K562 (cell line): ENCODE results near the gene GLT1D1. TPM values are rescaled to one million over a fixed set of nuclear protein-coding genes. Genes with fewer than 3 reads are reported as not detected.

Source experiments
- CTCFL ChIP-seq: IDR thresholded peaks from 2 replicates; pipeline ENCODE4 v1.6.1; 2011; ENCODE audit warnings: borderline replicate concordance, low read depth, mild to moderate bottlenecking, moderate library complexity, low read length; ENCODE audit not compliant: insufficient read depth, poor library complexity, severe bottlenecking
- MTA3 ChIP-seq: fragments of 450-650 bp; formaldehyde crosslinking; IDR thresholded peaks from 2 replicates; pipeline ENCODE4 v1.6.1; 2017; ENCODE audit warnings: mild to moderate bottlenecking, borderline replicate concordance
- OTX1 ChIP-seq: fragments of 450-650 bp; formaldehyde crosslinking; IDR thresholded peaks from 2 replicates; pipeline ENCODE4 v1.4.0; 2022; ENCODE audit warnings: mild to moderate bottlenecking
- RAD21 ChIP-seq, 2 experiments: fragments of 250-450 bp in 1 of 2; fragments of 450-650 bp in 1 of 2; sonication (Bioruptor Pico) in 1 of 2; formaldehyde crosslinking in 1 of 2; IDR thresholded peaks in 1 of 2; conservative IDR thresholded peaks in 1 of 2; 2 replicates each; pipeline versions ENCODE4 v1.4.0 to v1.8.0; 2020 to 2022; ENCODE audit warnings: mild to moderate bottlenecking in 2 of 2, moderate library complexity in 1 of 2
- RBM17 ChIP-seq: fragments of 200-400 bp; formaldehyde crosslinking; IDR thresholded peaks from 2 replicates; pipeline ENCODE4 v1.6.1; 2017; ENCODE audit warnings: low read depth, mild to moderate bottlenecking, low read length, borderline replicate concordance
- ZFX ChIP-seq: sonication (generic); formaldehyde crosslinking; IDR thresholded peaks from 2 replicates; pipeline ENCODE4 v1.8.0; 2022; ENCODE audit warnings: mild to moderate bottlenecking, missing genetic modification reagents, moderate library complexity
- polyA plus RNA-seq, 8 experiments: library from polyadenylated mRNA; depleted of rRNA in 4 of 8; stranded (reverse) in 5 of 8; unstranded in 3 of 8; fragments of >200 nt; fragmentation: Nextera tagmentation in 2 of 8; fragmentation: Illumina TruSeq in 1 of 8; extraction: Ambion mirVana in 2 of 8; extraction: Trizol in 1 of 8; gene quantifications; 2 replicates each; pipeline versions ENCODE4 v1.2.1 to v1.2.3, GENCODE V29; 2011 to 2014; ENCODE audit warnings: inconsistent platforms in 1 of 8, missing spikeins in 1 of 8
- total RNA-seq, 7 experiments: library from RNA; depleted of rRNA in 6 of 7; stranded (reverse); fragments of >200 nt in 6 of 7; fragmentation: Illumina TruSeq in 2 of 7; extraction: Trizol in 2 of 7; gene quantifications; 2 replicates each; pipeline versions ENCODE4 v1.2.1 to v1.2.3, GENCODE V29; 2011 to 2021; ENCODE audit warnings: low replicate concordance in 1 of 7
- TF ChIP-seq, protein P1 (sequence below), 2 experiments: fragments of 450-650 bp; formaldehyde crosslinking in 1 of 2; IDR thresholded peaks; 2 replicates each; pipeline versions ENCODE4 v1.4.0 to v1.6.1; 2014 to 2020; ENCODE audit warnings: mild to moderate bottlenecking in 2 of 2, borderline replicate concordance in 1 of 2, low read depth in 1 of 2
- TF ChIP-seq, protein P2 (sequence below): fragments of 450-650 bp; IDR thresholded peaks from 2 replicates; pipeline ENCODE4 v1.6.1; 2016
- TF ChIP-seq, protein P3 (sequence below): sonication (generic); formaldehyde crosslinking; IDR thresholded peaks from 2 replicates; pipeline ENCODE4 v1.8.1; 2023; ENCODE audit warnings: mild to moderate bottlenecking, missing genetic modification reagents

Gene GLT1D1
- total and polyA plus RNA-seq, 9 of the 15 experiments (the other 6 are each of a cell fraction or from before 2014, with no cell fraction given) = 0.04 TPM; not detected in 8

DNA sequence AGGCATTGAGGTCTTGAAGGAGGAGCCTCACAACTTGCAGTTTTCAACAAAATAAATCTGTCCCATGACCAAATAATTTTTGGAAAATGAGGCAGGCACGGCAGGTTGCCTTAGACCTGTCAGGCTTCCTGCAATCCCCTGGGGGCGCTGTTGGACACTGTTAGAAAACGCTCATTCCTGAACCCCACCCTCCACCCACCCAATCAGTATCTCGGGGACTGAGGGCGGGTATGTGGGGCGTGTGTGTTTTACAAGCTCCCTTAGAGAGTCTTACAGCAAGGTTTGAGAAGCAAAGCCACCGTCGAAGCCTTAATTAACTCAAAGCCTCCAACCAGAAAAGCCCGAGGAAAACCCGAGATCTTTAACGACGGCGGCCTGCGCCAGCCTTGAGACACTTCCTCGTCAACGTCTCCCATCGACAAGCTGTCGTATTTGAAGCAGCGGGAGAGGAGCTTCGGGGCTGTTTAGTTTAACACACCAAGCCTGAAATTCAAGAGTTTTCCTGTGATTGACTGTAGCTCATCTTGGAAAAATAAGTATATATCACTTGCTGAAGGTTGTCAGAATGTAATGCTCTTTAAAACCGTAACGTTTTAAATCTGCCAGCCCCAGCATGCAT is 123.0 kb downstream of the GLT1D1 start (continued):
- TF ChIP-seq, protein P1, sequence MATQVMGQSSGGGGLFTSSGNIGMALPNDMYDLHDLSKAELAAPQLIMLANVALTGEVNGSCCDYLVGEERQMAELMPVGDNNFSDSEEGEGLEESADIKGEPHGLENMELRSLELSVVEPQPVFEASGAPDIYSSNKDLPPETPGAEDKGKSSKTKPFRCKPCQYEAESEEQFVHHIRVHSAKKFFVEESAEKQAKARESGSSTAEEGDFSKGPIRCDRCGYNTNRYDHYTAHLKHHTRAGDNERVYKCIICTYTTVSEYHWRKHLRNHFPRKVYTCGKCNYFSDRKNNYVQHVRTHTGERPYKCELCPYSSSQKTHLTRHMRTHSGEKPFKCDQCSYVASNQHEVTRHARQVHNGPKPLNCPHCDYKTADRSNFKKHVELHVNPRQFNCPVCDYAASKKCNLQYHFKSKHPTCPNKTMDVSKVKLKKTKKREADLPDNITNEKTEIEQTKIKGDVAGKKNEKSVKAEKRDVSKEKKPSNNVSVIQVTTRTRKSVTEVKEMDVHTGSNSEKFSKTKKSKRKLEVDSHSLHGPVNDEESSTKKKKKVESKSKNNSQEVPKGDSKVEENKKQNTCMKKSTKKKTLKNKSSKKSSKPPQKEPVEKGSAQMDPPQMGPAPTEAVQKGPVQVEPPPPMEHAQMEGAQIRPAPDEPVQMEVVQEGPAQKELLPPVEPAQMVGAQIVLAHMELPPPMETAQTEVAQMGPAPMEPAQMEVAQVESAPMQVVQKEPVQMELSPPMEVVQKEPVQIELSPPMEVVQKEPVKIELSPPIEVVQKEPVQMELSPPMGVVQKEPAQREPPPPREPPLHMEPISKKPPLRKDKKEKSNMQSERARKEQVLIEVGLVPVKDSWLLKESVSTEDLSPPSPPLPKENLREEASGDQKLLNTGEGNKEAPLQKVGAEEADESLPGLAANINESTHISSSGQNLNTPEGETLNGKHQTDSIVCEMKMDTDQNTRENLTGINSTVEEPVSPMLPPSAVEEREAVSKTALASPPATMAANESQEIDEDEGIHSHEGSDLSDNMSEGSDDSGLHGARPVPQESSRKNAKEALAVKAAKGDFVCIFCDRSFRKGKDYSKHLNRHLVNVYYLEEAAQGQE (IDR thresholded peaks at IDR 0.05; ENCODE audit: borderline replicate concordance) = peak; percentile 28; the same call in 1 of the 2 replicates
- TF ChIP-seq, protein P1 (CRISPR knock-in tag; IDR thresholded peaks at IDR 0.05; ENCODE audit: low read depth) = no peak
- TF ChIP-seq, protein P2, sequence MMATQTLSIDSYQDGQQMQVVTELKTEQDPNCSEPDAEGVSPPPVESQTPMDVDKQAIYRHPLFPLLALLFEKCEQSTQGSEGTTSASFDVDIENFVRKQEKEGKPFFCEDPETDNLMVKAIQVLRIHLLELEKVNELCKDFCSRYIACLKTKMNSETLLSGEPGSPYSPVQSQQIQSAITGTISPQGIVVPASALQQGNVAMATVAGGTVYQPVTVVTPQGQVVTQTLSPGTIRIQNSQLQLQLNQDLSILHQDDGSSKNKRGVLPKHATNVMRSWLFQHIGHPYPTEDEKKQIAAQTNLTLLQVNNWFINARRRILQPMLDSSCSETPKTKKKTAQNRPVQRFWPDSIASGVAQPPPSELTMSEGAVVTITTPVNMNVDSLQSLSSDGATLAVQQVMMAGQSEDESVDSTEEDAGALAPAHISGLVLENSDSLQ = 0 out of 2 replicates have a peak, but pooled peaks have one; percentile 2
- TF ChIP-seq ZFX (CRISPR knock-in tag) = no peak
- no peak for TF ChIP-seq CTCFL
- no peak for TF ChIP-seq RBM17
- TF ChIP-seq OTX1 = no peak
- TF ChIP-seq, protein P3, sequence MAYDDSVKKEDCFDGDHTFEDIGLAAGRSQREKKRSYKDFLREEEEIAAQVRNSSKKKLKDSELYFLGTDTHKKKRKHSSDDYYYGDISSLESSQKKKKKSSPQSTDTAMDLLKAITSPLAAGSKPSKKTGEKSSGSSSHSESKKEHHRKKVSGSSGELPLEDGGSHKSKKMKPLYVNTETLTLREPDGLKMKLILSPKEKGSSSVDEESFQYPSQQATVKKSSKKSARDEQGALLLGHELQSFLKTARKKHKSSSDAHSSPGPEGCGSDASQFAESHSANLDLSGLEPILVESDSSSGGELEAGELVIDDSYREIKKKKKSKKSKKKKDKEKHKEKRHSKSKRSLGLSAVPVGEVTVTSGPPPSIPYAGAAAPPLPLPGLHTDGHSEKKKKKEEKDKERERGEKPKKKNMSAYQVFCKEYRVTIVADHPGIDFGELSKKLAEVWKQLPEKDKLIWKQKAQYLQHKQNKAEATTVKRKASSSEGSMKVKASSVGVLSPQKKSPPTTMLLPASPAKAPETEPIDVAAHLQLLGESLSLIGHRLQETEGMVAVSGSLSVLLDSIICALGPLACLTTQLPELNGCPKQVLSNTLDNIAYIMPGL (CRISPR knock-in tag) = no peak
- TF ChIP-seq RAD21 (CRISPR knock-in tag; conservative IDR thresholded peaks at IDR 0.05 in 1 of 2, IDR thresholded peaks at IDR 0.05 in 1 of 2) = peak in 1 of 2 experiments; percentile 37; a peak in 1 of 4 replicates
- TF ChIP-seq MTA3 = no peak
